NCI-H1436 treated with DMSO at 0.1 percent for 48 hours (cell line): ENCODE measurements around the gene NSRP1.
"Not testable (repeated sequence)": the region's sequence is repeated elsewhere in the genome, so short reads cannot be mapped to it uniquely, and the experiment has no call there.

Experiments used
- DNase-seq: peaks from one replicate; lab custom pipeline; 2025; lab: John Stamatoyannopoulos, UW

Gene NSRP1

GRCh38 chr17:30118635-30119034, 2.0 kb downstream of the NSRP1 start:
- not testable (repeated sequence) for DNase-seq

GRCh38 chr17:30124273-30124796, 7.7 kb downstream of the NSRP1 start:
- DNase-seq: no peak

GRCh38 chr17:30130121-30130520, 13.5 kb downstream of the NSRP1 start:
- no peak for DNase-seq

GRCh38 chr17:30132615-30133014, 16.0 kb downstream of the NSRP1 start:
- no peak for DNase-seq

- no peak for DNase-seq
Measured at GRCh38 chr17:30133197-30133596, 16.6 kb downstream of the NSRP1 start.

GRCh38 chr17:30134551-30134950, 17.9 kb downstream of the NSRP1 start:
- DNase-seq: no peak

- no peak for DNase-seq
Measured at GRCh38 chr17:30137158-30137557, 20.5 kb downstream of the NSRP1 start.

- DNase-seq: not testable (repeated sequence)
Measured at GRCh38 chr17:30147860-30148259, 31.2 kb downstream of the NSRP1 start.

GRCh38 chr17:30148376-30148775, 31.8 kb downstream of the NSRP1 start:
- DNase-seq: no peak

- DNase-seq: no peak
Measured at GRCh38 chr17:30151471-30151870, 34.9 kb downstream of the NSRP1 start.

- DNase-seq: no peak
Measured at GRCh38 chr17:30153463-30153862, 36.8 kb downstream of the NSRP1 start.

GRCh38 chr17:30155389-30155788, 38.8 kb downstream of the NSRP1 start:
- no peak for DNase-seq

GRCh38 chr17:30158896-30159625, 42.4 kb downstream of the NSRP1 start:
- DNase-seq: no peak

- no peak for DNase-seq
Measured at GRCh38 chr17:30160419-30161172, 44.0 kb downstream of the NSRP1 start.

- no peak for DNase-seq
Measured at GRCh38 chr17:30161601-30162000, 45.0 kb downstream of the NSRP1 start.

GRCh38 chr17:30164531-30164930, 47.9 kb downstream of the NSRP1 start:
- DNase-seq: no peak

- DNase-seq: no peak
Measured at GRCh38 chr17:30165147-30165546, 48.5 kb downstream of the NSRP1 start.

- no peak for DNase-seq
Measured at GRCh38 chr17:30165960-30166359, 49.3 kb downstream of the NSRP1 start.

GRCh38 chr17:30170415-30170987, 53.9 kb downstream of the NSRP1 start:
- DNase-seq: no peak

GRCh38 chr17:30172560-30172959, 55.9 kb downstream of the NSRP1 start:
- no peak for DNase-seq

GRCh38 chr17:30173649-30174048, 57.0 kb downstream of the NSRP1 start:
- DNase-seq: no peak

- DNase-seq: no peak
Measured at GRCh38 chr17:30174556-30174955, 57.9 kb downstream of the NSRP1 start.

- no peak for DNase-seq
Measured at GRCh38 chr17:30176855-30177254, 60.2 kb downstream of the NSRP1 start.
